ENCODE measurements around the gene SERPINB7.
A peak's percentile ranks its signal among the peaks of the same experiment; 100 is the strongest.

Gene SERPINB7

DNA sequence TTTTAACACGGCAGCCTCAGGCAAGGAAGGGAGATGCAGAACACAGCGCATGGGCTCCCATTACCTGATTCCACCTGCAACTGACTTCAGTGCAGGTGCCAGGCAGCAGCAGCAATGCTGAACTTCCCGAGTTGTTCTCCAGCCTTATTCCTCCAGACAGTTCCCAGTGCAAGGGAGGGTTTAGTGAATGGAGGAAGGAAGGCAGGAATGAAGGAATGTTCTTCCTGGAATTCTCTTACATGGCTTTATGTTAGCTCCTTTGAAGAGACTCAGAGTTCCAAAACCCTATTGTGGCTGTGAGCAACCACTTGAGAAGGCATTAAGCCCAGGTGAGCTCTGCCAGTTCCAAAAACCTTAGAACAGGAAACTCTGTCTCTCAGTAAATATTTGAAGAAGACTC is 45.5 kb downstream of the SERPINB7 start:
- in situ Hi-C loops (cut with MboI; ENCODE audit: low sequenced_read_pairs, unreplicated experiment): no loop called here
- DNase-seq (ENCODE audit: low spot score): no peak
- no peak for TF ChIP-seq CTCF (IDR thresholded peaks at IDR 0.05; ENCODE audit: borderline replicate concordance, control extremely low read depth, extremely low read depth, insufficient read depth, missing control alignments)

DNA sequence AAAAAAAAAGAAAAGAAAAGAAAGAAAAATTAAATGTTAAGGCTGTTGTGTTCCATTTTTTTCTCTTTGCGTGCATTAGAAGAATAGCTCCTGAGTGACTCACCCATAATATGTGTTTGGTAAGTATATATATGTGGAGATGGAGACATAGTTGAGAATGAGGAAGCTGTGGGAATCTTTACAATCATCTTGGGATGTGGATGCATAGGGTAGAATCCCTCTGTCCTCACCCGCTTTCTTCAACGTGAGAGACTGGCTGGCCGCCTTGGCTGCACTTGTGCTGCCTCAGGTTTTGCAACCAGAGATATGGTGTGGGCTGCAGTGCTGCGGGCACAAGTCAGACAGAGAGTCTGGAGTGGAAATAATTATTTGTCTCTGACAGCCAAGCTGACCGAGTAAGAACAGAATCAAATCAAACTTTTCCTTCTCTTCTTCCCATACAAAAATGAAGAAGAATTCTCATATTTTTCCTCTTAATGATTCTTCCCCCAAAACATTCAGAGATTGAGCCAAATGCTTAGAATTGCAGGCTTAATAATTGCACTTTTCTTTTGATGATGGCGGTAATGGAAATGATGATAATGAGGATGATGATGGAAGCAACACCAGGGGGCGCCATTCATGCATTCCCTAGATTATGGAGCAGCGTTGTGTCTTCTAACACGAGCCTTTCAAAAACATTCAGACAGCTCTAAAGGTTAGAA is 48.5 kb downstream of the SERPINB7 start:
- TF ChIP-seq CTCF (IDR thresholded peaks at IDR 0.05; ENCODE audit: borderline replicate concordance, control extremely low read depth, extremely low read depth, insufficient read depth, missing control alignments): no peak
- in situ Hi-C loops (cut with MboI; ENCODE audit: low sequenced_read_pairs, unreplicated experiment): no loop called here
- peak; percentile 27 for DNase-seq (ENCODE audit: low spot score)

- no peak for TF ChIP-seq CTCF (IDR thresholded peaks at IDR 0.05; ENCODE audit: borderline replicate concordance, control extremely low read depth, extremely low read depth, insufficient read depth, missing control alignments)
Measured at GRCh38 chr18:63824220-63824525, 49.0 kb downstream of the SERPINB7 start.

DNA sequence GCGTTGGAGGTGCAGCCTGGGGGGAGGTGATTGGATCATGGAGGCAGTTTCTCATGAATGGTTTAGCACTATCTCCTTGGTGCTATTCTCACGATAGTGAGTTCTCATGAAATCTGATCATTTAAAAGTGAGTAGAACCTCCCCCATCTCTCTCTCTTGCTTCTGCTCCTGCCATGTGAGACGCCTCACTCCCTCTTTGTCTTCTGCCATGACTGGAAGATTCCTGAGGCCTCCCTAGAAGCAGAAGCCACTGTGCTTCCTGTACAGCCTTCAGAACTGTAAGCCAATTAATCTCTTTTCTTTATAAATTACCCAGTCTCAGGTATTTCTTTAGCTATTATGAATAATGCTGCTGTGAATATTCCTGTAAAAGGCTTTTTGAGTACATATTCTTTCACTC is 52.9 kb downstream of the SERPINB7 start:
- in situ Hi-C loops (cut with MboI; ENCODE audit: low sequenced_read_pairs, unreplicated experiment): no loop called here
- DNase-seq (ENCODE audit: low spot score): no peak
- TF ChIP-seq CTCF (IDR thresholded peaks at IDR 0.05; ENCODE audit: borderline replicate concordance, control extremely low read depth, extremely low read depth, insufficient read depth, missing control alignments): no peak

More at GRCh38 chr18:63824220-63824525, 49.0 kb downstream of the SERPINB7 start:
- in situ Hi-C loops (cut with MboI; ENCODE audit: low sequenced_read_pairs, unreplicated experiment): no loop called here
- no peak for DNase-seq (ENCODE audit: low spot score)

DNA sequence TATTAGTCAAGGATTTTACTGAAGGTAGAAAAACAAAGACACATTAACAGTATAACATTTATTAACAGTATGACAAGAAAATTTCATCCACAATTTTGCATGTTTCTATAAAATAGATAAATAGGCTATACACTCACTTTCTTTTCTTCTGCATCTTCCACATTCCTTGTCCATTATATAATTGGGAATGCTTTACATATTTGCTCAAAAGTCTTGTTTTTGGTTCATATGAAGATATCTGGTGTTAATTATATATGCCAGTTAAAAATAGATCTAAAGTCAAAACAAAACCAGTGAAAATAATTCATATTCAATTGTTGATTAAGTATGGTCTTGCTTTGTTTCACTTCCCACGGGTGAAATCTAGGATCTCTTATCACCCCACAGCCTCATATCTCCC is 53.4 kb downstream of the SERPINB7 start:
- no peak for DNase-seq (ENCODE audit: low spot score)
- in situ Hi-C loops (cut with MboI; ENCODE audit: low sequenced_read_pairs, unreplicated experiment): no loop called here
- TF ChIP-seq CTCF (IDR thresholded peaks at IDR 0.05; ENCODE audit: borderline replicate concordance, control extremely low read depth, extremely low read depth, insufficient read depth, missing control alignments): no peak

- DNase-seq (ENCODE audit: low spot score): no peak
- in situ Hi-C loops (cut with MboI; ENCODE audit: low sequenced_read_pairs, unreplicated experiment): loop anchor here (10.0 kb wide), 1 partner anchor 245 kb away; the partner anchor contains the start of gene SERPINB13
- no peak for TF ChIP-seq CTCF (IDR thresholded peaks at IDR 0.05; ENCODE audit: borderline replicate concordance, control extremely low read depth, extremely low read depth, insufficient read depth, missing control alignments)
Measured at GRCh38 chr18:63829886-63830285, 54.7 kb downstream of the SERPINB7 start.
